GM18499 (cell line): Measurements from ENCODE around the gene USP54.
"Not testable (repeated sequence)": the region's sequence is repeated elsewhere in the genome, so short reads cannot be mapped to it uniquely, and the experiment has no call there.

Source experiments
- ATAC-seq: cut with Tn5 transposase; IDR thresholded peaks from one replicate; pipeline ENCODE4 v1.9.1; 2021; ENCODE audit warnings: moderate number of reproducible peaks; ENCODE audit not compliant: insufficient read depth, unreplicated experiment

Gene USP54

GRCh38 chr10:73589563-73590126, 1.5 kb downstream of the USP54 start:
- no peak for ATAC-seq

GRCh38 chr10:73588656-73589055, 2.5 kb downstream of the USP54 start:
- ATAC-seq, result no peak

- ATAC-seq, result no peak
Measured at GRCh38 chr10:73586583-73586984, 4.6 kb downstream of the USP54 start.

- ATAC-seq, result no peak
Measured at GRCh38 chr10:73585327-73585726, 5.8 kb downstream of the USP54 start.

GRCh38 chr10:73584737-73585136, 6.4 kb downstream of the USP54 start:
- no peak for ATAC-seq

GRCh38 chr10:73581918-73582317, 9.2 kb downstream of the USP54 start:
- ATAC-seq, result no peak

GRCh38 chr10:73578927-73579326, 12.2 kb downstream of the USP54 start:
- not testable (repeated sequence) for ATAC-seq

- no peak for ATAC-seq
Measured at GRCh38 chr10:73577788-73578187, 13.4 kb downstream of the USP54 start.

- ATAC-seq, result no peak
Measured at GRCh38 chr10:73576890-73577591, 14.1 kb downstream of the USP54 start.

- no peak for ATAC-seq
Measured at GRCh38 chr10:73576178-73576889, 14.8 kb downstream of the USP54 start.

- ATAC-seq, result not testable (repeated sequence)
Measured at GRCh38 chr10:73567025-73567424, 24.1 kb downstream of the USP54 start.

GRCh38 chr10:73561192-73561591, 29.9 kb downstream of the USP54 start:
- ATAC-seq, result no peak

GRCh38 chr10:73559590-73559989, 31.6 kb downstream of the USP54 start:
- ATAC-seq, result no peak

GRCh38 chr10:73556855-73557254, 34.3 kb downstream of the USP54 start:
- no peak for ATAC-seq

GRCh38 chr10:73554721-73555120, 36.4 kb downstream of the USP54 start:
- ATAC-seq, result no peak

GRCh38 chr10:73553761-73554160, 37.4 kb downstream of the USP54 start:
- no peak for ATAC-seq

- no peak for ATAC-seq
Measured at GRCh38 chr10:73552819-73553715, 38.1 kb downstream of the USP54 start.

- no peak for ATAC-seq
Measured at GRCh38 chr10:73551515-73551914, 39.6 kb downstream of the USP54 start.

GRCh38 chr10:73545357-73545756, 45.8 kb downstream of the USP54 start:
- no peak for ATAC-seq

GRCh38 chr10:73537709-73538108, 53.4 kb downstream of the USP54 start:
- ATAC-seq, result no peak

- no peak for ATAC-seq
Measured at GRCh38 chr10:73537288-73537687, 53.9 kb downstream of the USP54 start.
